Activated naive CD4-positive, alpha-beta T cell treated with anti-CD3 and anti-CD28 coated beads for 36 hours (primary cell): ENCODE data around the gene ANAPC5. TPM values are rescaled to one million over a fixed set of nuclear protein-coding genes. Genes with fewer than 3 reads are reported as not detected.
"Not testable (repeated sequence)": the region's sequence is repeated elsewhere in the genome, so short reads cannot be mapped to it uniquely, and the experiment has no call there.

Source experiments
- CTCF ChIA-PET: fragments of 350-600 bp; sonication (Branson Sonifier 250); formaldehyde crosslinking; loops from one replicate; lab custom pipeline; 2021; ENCODE audit warnings: antibody characterized with exemption; lab: Charles Lee
- DNase-seq: peaks from one replicate; pipeline ENCODE4 v3.0.0-alpha.2; 2020
- H3K27ac Mint-ChIP-seq: one replicate; pipeline ENCODE4 v1.8.0; 2021; ENCODE audit warnings: mild to moderate bottlenecking, mixed read lengths
- H3K27me3 Mint-ChIP-seq: one replicate; pipeline ENCODE4 v1.8.0; 2021; ENCODE audit warnings: low read depth, mixed read lengths
- H3K36me3 Mint-ChIP-seq: one replicate; pipeline ENCODE4 v1.8.0; 2021; ENCODE audit warnings: low read depth, mixed read lengths
- H3K4me1 Mint-ChIP-seq: one replicate; pipeline ENCODE4 v1.8.0; 2021; ENCODE audit warnings: low read depth, mixed read lengths
- H3K4me3 Mint-ChIP-seq: one replicate; pipeline ENCODE4 v1.8.0; 2021; ENCODE audit warnings: mild to moderate bottlenecking, moderate library complexity, mixed read lengths
- H3K9me3 Mint-ChIP-seq: one replicate; pipeline ENCODE4 v1.8.0; 2021; ENCODE audit warnings: mixed read lengths
- intact Hi-C: fragments of 100-400 bp; cut with micrococcal nuclease; formaldehyde crosslinking; loops from one replicate; pipeline ENCODE4 v1.15.1; 2023
- total RNA-seq, 2 experiments: library from RNA; stranded (reverse); gene quantifications; one replicate each; pipeline ENCODE4 v1.2.3, GENCODE V29; 2021

ANAPC5 gene
- total RNA-seq, result 100 to 1,000 TPM; 117 to 119 TPM

GRCh38 chr12:121351820-121352681, at the start of gene ANAPC5:
Gene ANAPC5, minus strand, starts transcription at chr12:121352411. Its CDS starts 71 bp downstream, at chr12:121352340.
- CTCF ChIA-PET, result interaction anchor here (0.6 to 3.1 kb wide), 7 partner anchors 12 to 90 kb away, joined by 3 to 14 read pairs (median 5); partner anchors contain the start of gene RNF34
- peaks cover 9% of the 10 kb centered on the region for H3K36me3 Mint-ChIP-seq
- H3K9me3 Mint-ChIP-seq, result no peaks in the 10 kb centered on the region
- peak within 1 kb of the TSS; percentile 98 for H3K4me3 Mint-ChIP-seq
- DNase-seq, result peak; percentile 96
- peaks cover 25% of the 10 kb centered on the region for H3K4me1 Mint-ChIP-seq
- intact Hi-C loops, result loop anchor here (1.0 to 2.0 kb wide), 6 partner anchors 48 to 666 kb away; partner anchors contain the start of genes RHOF and RNF34
- H3K27ac Mint-ChIP-seq, result peak within 1 kb of the TSS; percentile 86
- no peaks in the 10 kb centered on the region for H3K27me3 Mint-ChIP-seq

DNA sequence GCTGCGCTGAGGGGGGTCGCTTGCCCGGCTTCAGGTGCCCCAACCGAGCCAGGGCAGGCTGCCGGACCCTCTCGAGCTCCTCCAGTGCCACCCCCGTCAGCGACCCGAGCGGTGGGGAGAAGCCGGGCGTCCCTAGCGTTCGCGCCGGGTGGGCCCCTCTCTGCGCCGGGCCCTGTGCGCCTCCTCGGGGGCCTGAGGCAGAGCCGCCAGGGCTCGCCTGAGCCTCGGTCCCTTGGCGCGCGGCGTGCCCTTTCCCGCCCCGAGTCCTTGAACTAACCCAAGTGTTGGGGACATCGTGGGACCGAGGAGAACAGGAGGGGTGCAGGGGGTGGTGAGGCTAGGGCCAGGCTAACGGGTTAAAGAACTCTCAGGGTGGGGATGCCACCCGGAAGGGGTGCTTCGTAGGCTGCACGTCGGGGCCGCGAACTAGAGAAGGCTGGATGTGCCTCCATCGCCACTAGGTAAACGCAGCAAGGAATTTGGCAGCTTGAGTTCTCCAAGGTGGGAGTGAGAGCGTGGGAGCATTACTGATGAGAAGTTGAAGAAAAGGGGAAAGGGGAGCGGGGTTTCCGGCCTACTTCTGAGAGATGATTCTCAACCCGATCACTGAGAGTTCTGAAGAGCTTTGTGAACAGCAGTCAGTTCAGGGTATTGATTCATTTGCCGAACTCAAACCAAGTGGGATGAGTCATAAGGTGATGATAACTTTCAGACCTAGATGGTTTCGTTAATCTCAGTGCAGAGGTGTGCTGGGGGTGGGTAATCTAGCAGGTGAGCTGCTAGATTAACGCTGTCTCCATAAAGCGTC, 48.3 kb upstream of the ANAPC5 start:
- Mint-ChIP-seq H3K4me3 (peak overlapping the region; percentile 87), H3K4me1 (peaks cover 34% of the 10 kb centered on the region), H3K27me3 (no peaks in the 10 kb centered on the region), H3K9me3 (no peaks in the 10 kb centered on the region), H3K27ac (peak overlapping the region; percentile 93), H3K36me3 (peaks cover 16% of the 10 kb centered on the region)
- intact Hi-C loops, result loop anchor here (1.0 to 5.0 kb wide), 8 partner anchors 48 to 488 kb away; partner anchors contain the start of genes ANAPC5, KDM2B, PSMD9 and RHOF
- CTCF ChIA-PET, result interaction anchor here (0.5 to 2.8 kb wide), 7 partner anchors 17 to 103 kb away, joined by 3 to 17 read pairs (median 5); partner anchors contain the start of gene ANAPC5
- DNase-seq, result peak; percentile 79

DNA sequence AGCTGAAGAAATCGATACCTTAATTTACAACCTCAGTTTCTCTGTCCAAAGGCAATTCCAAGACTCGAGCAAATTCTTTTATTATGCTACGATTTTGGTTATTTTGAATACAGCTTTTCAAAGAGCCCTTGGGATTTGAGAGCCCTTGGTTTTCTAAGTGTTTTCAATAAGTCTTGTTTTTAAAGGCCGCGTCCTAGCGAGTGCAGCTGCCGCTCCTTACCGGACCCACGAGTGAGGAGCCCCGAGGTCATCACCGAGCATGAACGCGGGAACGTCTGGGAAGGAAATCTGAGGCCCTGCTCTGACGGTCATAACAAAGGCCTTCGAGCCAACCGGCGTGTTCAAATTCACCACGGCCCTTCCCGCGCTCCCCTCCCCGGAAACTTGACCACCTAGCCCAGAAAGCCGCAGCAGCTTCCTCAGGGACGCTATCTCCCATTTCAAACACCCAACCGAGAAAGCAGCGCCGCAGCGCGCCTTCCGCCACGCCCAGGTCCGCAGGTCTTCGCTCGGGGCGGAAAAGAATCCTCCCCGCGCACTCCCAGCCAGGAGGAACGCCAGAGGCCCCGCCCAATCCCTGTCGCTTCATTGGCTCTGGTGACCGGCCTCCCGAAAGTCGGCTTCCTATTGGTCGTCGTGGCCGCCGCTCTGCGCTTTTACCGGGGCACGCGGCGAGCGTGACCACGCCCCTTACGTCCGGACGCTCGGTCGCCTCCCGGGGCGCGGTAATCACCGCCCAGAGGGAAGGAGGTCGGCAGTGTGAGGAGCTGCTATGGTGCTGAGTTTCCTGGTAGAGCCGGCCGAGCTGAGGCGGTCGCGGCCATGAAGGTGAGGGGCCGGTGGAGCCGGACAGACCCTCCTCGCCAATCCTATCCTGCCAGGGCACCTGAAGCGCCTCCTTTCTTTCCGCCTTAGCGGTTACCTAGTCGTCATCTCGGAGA, 47.5 kb upstream of the ANAPC5 start, which contains the start of gene RNF34:
Gene RNF34, plus strand, starts transcription at position 728 of the 941 bp plus-strand sequence. Its CDS starts 95 bp downstream, at position 823.
- peak; percentile 99 for DNase-seq
- intact Hi-C loops, result loop anchor here (1.0 to 5.0 kb wide), 9 partner anchors 47 to 489 kb away; partner anchors contain the start of genes ANAPC5, KDM2B, PSMD9 and RHOF
- Mint-ChIP-seq H3K27me3 (no peaks in the 10 kb centered on the region), H3K4me1 (peaks cover 32% of the 10 kb centered on the region), H3K27ac (peak within 1 kb of the TSS; percentile 93), H3K36me3 (peaks cover 11% of the 10 kb centered on the region), H3K4me3 (peak within 1 kb of the TSS; percentile 87), H3K9me3 (no peaks in the 10 kb centered on the region)
- CTCF ChIA-PET, result interaction anchor here (0.6 to 2.8 kb wide), 7 partner anchors 16 to 360 kb away, joined by 5 to 17 read pairs (median 8); partner anchors contain the start of genes ANAPC5 and OASL

DNA sequence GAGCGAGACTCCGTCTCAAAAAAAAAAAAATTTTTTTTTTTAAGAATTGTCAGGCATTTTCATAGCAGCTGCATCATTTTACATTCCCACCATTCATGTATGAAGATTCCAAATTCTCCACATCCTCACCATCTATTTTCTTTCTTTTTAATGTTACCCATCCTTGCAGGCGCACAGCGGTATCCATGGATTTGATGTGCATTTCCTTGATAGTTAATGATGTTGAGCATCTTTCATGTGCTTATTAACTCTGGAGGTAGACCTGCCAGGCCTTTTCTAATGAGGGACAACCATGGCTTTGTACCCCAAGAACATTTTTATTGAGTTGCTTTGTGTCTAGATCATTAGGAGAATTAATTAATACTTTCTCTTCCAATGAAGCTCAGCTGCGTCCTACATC, 46.1 kb upstream of the ANAPC5 start:
- CTCF ChIA-PET, result interaction anchor here (1.5 kb wide), 1 partner anchor 63 kb away, joined by 6 read pairs; no protein-coding TSS in a partner anchor
- Mint-ChIP-seq H3K27me3 (no peaks in the 10 kb centered on the region), H3K4me1 (peaks cover 25% of the 10 kb centered on the region), H3K36me3 (peaks cover 4% of the 10 kb centered on the region), H3K9me3 (no peaks in the 10 kb centered on the region), H3K27ac (no peak overlapping the region), H3K4me3 (no peak overlapping the region)
- intact Hi-C loops, result no loop called here
- no peak for DNase-seq

- peaks cover 20% of the 10 kb centered on the region for H3K4me1 Mint-ChIP-seq
- intact Hi-C loops, result no loop called here
- H3K36me3 Mint-ChIP-seq, result peaks cover 2% of the 10 kb centered on the region
- H3K27ac Mint-ChIP-seq, result no peak overlapping the region
- H3K9me3 Mint-ChIP-seq, result no peaks in the 10 kb centered on the region
- CTCF ChIA-PET, result no interaction called here
- no peaks in the 10 kb centered on the region for H3K27me3 Mint-ChIP-seq
- H3K4me3 Mint-ChIP-seq, result no peak overlapping the region
- no peak for DNase-seq
Measured at GRCh38 chr12:121397521-121397920, 45.3 kb upstream of the ANAPC5 start.

DNA sequence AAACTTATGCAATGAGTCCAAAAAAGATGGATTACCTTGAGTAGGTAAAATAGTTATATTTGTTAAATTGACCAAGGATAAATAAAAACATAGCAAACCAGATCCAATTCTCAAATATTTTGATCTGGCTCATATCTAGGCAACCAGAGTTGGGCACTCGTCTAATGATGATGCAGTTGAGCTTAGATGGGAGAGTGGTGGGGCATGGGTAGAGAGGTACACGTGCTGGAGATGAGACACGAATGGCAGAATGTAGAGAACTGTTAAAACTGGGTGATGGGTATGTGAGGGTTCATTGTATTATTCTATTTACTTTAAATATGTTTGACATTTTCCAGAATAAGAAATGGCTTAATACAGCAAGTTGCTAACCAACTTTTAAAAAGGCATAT, 40.1 kb upstream of the ANAPC5 start:
- Mint-ChIP-seq H3K4me1 (peaks cover 9% of the 10 kb centered on the region), H3K27ac (no peak overlapping the region), H3K27me3 (no peaks in the 10 kb centered on the region), H3K36me3 (no peaks in the 10 kb centered on the region), H3K9me3 (no peaks in the 10 kb centered on the region), H3K4me3 (no peak overlapping the region)
- intact Hi-C loops, result no loop called here
- CTCF ChIA-PET, result interaction anchor here (1.4 kb wide), 1 partner anchor 51 kb away, joined by 6 read pairs; no protein-coding TSS in a partner anchor
- no peak for DNase-seq

GRCh38 chr12:121391619-121392324, 39.6 kb upstream of the ANAPC5 start:
- intact Hi-C loops, result no loop called here
- CTCF ChIA-PET, result interaction anchor here (1.4 kb wide), 1 partner anchor 51 kb away, joined by 6 read pairs; no protein-coding TSS in a partner anchor

DNA sequence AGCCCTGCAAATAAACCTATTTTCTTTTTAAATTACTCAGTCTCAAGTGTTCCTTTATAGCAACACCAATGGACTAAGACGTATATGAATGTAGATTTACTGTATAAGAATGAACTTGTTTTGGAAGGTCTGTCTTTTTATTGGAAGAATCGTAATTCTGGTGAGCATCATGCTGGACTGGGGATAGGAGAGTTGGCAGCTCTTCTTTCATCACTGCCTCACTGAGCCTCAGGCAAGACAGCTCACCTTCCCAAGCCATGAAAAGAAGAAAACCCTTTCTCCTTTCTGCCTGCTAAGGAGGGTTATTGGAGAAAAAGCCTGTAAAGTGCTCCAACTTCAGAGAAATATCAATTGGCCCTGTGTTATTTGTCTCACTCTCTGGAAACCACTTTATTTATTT, 38.6 kb upstream of the ANAPC5 start:
- peaks cover 3% of the 10 kb centered on the region for H3K27me3 Mint-ChIP-seq
- no peak overlapping the region for H3K4me3 Mint-ChIP-seq
- no peak overlapping the region for H3K27ac Mint-ChIP-seq
- H3K9me3 Mint-ChIP-seq, result no peaks in the 10 kb centered on the region
- H3K4me1 Mint-ChIP-seq, result peaks cover 9% of the 10 kb centered on the region
- H3K36me3 Mint-ChIP-seq, result no peaks in the 10 kb centered on the region
- CTCF ChIA-PET, result interaction anchor here (1.4 kb wide), 1 partner anchor 52 kb away, joined by 6 read pairs; no protein-coding TSS in a partner anchor
- intact Hi-C loops, result no loop called here
- no peak for DNase-seq

More at GRCh38 chr12:121391619-121392324, 39.6 kb upstream of the ANAPC5 start:
- Mint-ChIP-seq H3K27ac (no peak overlapping the region), H3K4me1 (peaks cover 9% of the 10 kb centered on the region), H3K27me3 (peaks cover 3% of the 10 kb centered on the region), H3K36me3 (no peaks in the 10 kb centered on the region), H3K9me3 (no peaks in the 10 kb centered on the region), H3K4me3 (no peak overlapping the region)
- peak; percentile 57 for DNase-seq

GRCh38 chr12:121388421-121388981, 36.3 kb upstream of the ANAPC5 start:
- Mint-ChIP-seq H3K27me3 (peaks cover 3% of the 10 kb centered on the region), H3K36me3 (no peaks in the 10 kb centered on the region), H3K9me3 (no peaks in the 10 kb centered on the region), H3K4me1 (peaks cover 9% of the 10 kb centered on the region), H3K4me3 (no peak overlapping the region), H3K27ac (no peak overlapping the region)
- CTCF ChIA-PET, result no interaction called here
- no peak for DNase-seq
- intact Hi-C loops, result no loop called here

GRCh38 chr12:121384891-121385290, 32.7 kb upstream of the ANAPC5 start:
- H3K27me3 Mint-ChIP-seq, DNase-seq, H3K4me3 Mint-ChIP-seq, H3K36me3 Mint-ChIP-seq, H3K4me1 Mint-ChIP-seq, H3K27ac Mint-ChIP-seq, H3K9me3 Mint-ChIP-seq, intact Hi-C loops: not testable (repeated sequence)
- CTCF ChIA-PET, result interaction anchor here (0.6 to 1.0 kb wide), 2 partner anchors 10 to 262 kb away, joined by 3 read pairs; no protein-coding TSS in a partner anchor
